Neuron (in vitro differentiated cells): ENCODE measurements around the gene ZKSCAN4.

Experiments
- H2AFZ ChIP-seq: one replicate; pipeline ENCODE4 v1.6.1; 2013; ENCODE audit warnings: low read depth, mild to moderate bottlenecking, inconsistent platforms, low read length, moderate library complexity
- H3K27me3 ChIP-seq: one replicate; pipeline ENCODE4 v1.6.1; 2013; ENCODE audit warnings: low read length; ENCODE audit not compliant: insufficient read depth
- H3K36me3 ChIP-seq: one replicate; pipeline ENCODE4 v1.6.1; 2013; ENCODE audit warnings: low read length; ENCODE audit not compliant: insufficient read depth
- H3K4me1 ChIP-seq: one replicate; pipeline ENCODE4 v1.6.1; 2013; ENCODE audit warnings: low read length; ENCODE audit not compliant: insufficient read depth
- H3K4me3 ChIP-seq: 2 replicates; pipeline ENCODE4 v1.5.1; 2013; ENCODE audit warnings: mild to moderate bottlenecking, low read length, moderate library complexity
- H3K9me3 ChIP-seq: one replicate; pipeline ENCODE4 v1.6.1; 2013; ENCODE audit warnings: low read length

Gene ZKSCAN4

DNA sequence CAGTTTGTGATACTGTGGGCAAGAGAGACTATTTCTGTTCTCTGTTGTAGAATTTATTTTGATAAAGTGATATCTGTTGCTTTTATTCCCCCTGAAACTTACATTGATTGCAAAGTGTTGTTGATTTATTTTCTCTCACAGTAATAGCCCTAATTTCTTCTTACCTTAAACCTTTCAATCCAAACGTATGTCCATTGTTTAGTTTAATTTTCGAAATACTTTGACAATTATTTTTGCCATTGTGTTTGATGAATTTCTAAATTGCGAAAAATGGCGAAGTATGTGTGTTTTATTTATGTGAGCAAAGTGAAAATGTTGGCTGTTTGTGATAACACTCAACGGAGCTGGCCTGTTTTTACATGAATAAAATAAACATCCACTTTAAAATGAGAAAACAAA is 14.5 kb upstream of the ZKSCAN4 start:
- Histone ChIP-seq H2AFZ (peak overlapping the region; percentile 86), H3K36me3 (peaks cover 6% of the 10 kb centered on the region), H3K4me3 (peak overlapping the region; percentile 89), H3K27me3 (no peaks in the 10 kb centered on the region), H3K4me1 (peaks cover 14% of the 10 kb centered on the region), H3K9me3 (no peaks in the 10 kb centered on the region)

DNA sequence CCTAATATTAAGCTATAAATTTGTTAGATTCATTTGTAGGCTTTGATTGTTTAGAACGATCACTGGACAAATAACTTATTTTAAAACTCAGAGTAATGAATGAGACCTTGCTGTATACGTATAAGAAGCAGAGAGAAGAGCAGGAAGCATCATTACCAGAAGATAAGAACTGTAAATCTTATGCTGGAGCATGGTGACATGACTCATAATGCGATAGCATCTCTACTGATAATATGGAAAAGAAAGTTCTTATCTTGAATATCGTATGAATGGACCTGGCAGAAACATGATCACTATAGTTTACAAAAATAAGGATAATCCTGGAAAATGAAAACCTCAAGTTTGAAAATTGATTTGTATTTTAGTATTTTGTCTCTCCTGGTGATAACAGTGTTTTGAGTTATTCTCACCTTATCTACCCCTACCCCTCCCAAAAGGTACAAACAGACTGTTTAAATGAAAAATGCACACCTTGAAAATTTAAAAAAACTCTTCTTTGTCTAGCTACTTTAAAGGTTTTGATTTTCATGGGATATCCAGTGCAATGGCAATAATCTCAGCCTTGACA is 12.8 kb upstream of the ZKSCAN4 start:
- H3K27me3 ChIP-seq, result no peaks in the 10 kb centered on the region
- peaks cover 14% of the 10 kb centered on the region for H3K4me1 ChIP-seq
- H2AFZ ChIP-seq, result no peak overlapping the region
- H3K4me3 ChIP-seq, result no peak overlapping the region
- H3K36me3 ChIP-seq, result no peaks in the 10 kb centered on the region
- no peaks in the 10 kb centered on the region for H3K9me3 ChIP-seq

- Histone ChIP-seq H3K27me3 (no peaks in the 10 kb centered on the region), H2AFZ (no peak overlapping the region), H3K4me1 (peaks cover 14% of the 10 kb centered on the region), H3K4me3 (no peak overlapping the region), H3K36me3 (no peaks in the 10 kb centered on the region), H3K9me3 (no peaks in the 10 kb centered on the region)
Measured at GRCh38 chr6:28263922-28264321, 11.9 kb upstream of the ZKSCAN4 start.

DNA sequence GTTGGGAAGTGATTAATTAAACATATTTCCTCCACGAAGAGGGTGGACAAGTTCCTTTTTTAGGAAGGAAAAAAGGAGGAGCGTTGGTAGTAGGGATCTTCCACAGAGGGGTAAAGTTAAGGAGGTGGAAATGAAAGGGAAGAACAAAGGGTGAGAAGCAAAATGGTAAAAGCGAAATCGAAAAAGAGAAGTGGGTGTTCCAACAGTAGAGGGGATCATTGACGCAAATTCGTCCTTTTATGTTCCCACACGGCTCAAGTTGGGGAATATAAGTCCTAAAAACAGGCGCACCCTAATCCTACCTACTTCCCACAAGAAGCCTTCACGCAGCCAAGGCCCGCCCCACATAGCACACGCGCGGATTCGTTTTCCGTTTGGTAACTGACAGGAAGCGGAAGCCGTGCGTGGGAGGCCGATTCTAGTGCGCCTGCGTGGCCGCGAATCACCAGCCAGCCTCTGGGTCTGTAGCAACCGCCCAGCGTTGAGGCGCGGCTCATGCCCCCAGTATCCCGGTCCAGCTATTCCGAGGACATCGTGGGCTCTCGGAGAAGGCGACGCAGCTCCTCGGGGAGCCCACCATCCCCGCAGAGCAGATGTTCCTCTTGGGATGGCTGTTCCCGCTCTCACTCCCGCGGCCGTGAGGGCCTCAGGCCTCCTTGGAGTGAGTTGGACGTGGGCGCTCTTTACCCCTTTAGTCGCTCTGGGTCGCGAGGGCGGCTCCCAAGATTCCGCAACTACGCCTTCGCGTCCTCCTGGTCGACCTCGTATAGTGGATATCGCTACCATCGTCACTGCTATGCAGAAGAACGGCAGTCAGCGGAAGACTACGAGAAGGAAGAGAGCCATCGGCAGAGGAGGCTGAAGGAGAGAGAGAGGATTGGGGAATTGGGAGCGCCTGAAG is 7.1 kb upstream of the ZKSCAN4 start, which contains the start of gene NKAPL:
Gene NKAPL (plus strand): TSS at position 421 of the 901 bp plus-strand sequence. CDS start 75 bp downstream, at position 496.
- H3K4me1 ChIP-seq, result no peaks in the 10 kb centered on the region
- H2AFZ ChIP-seq, result no peak within 1 kb of the TSS
- no peaks in the 10 kb centered on the region for H3K27me3 ChIP-seq
- no peaks in the 10 kb centered on the region for H3K9me3 ChIP-seq
- no peaks in the 10 kb centered on the region for H3K36me3 ChIP-seq
- H3K4me3 ChIP-seq, result no peak within 1 kb of the TSS

- no peak overlapping the region for H3K4me3 ChIP-seq
- no peaks in the 10 kb centered on the region for H3K9me3 ChIP-seq
- H3K36me3 ChIP-seq, result no peaks in the 10 kb centered on the region
- H3K27me3 ChIP-seq, result no peaks in the 10 kb centered on the region
- H3K4me1 ChIP-seq, result peaks cover 7% of the 10 kb centered on the region
- no peak overlapping the region for H2AFZ ChIP-seq
Measured at GRCh38 chr6:28257042-28257441, 5.0 kb upstream of the ZKSCAN4 start.

- Histone ChIP-seq H3K27me3 (no peaks in the 10 kb centered on the region), H3K36me3 (no peaks in the 10 kb centered on the region), H3K4me3 (no peak overlapping the region), H3K4me1 (peaks cover 13% of the 10 kb centered on the region), H2AFZ (no peak overlapping the region), H3K9me3 (no peaks in the 10 kb centered on the region)
Measured at GRCh38 chr6:28254121-28254519, 2.1 kb upstream of the ZKSCAN4 start.

- Histone ChIP-seq H3K36me3 (peaks cover 19% of the 10 kb centered on the region), H3K4me1 (peaks cover 13% of the 10 kb centered on the region), H2AFZ (peak overlapping the region; percentile 96), H3K4me3 (peak overlapping the region; percentile 83), H3K27me3 (no peaks in the 10 kb centered on the region), H3K9me3 (no peaks in the 10 kb centered on the region)
Measured at GRCh38 chr6:28251661-28252008, 434 bp downstream of the ZKSCAN4 start.

DNA sequence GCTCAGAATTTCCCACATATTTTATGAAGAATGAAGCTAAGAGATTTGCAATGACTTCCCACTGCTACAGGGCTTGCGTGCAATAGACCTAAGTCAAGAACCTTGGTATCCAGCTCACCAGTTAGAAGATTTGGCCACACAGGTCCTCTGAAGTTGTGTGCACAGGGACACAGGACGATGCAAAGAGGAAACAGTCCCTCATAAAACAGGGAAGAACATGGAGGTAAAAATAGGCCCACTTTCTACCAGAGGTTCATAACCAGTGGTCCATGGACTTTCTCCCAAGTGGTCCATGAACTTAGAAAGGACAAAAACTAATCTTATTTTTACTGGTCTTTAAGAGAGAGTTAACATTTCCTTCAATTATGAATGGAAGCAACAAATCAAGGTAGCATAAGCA is 1.3 kb downstream of the ZKSCAN4 start:
- H3K4me3 ChIP-seq, result peak overlapping the region; percentile 83
- H3K4me1 ChIP-seq, result peaks cover 13% of the 10 kb centered on the region
- H3K27me3 ChIP-seq, result no peaks in the 10 kb centered on the region
- H3K9me3 ChIP-seq, result no peaks in the 10 kb centered on the region
- H3K36me3 ChIP-seq, result peaks cover 27% of the 10 kb centered on the region
- H2AFZ ChIP-seq, result no peak overlapping the region

GRCh38 chr6:28248916-28249315 is 3.2 kb downstream of the ZKSCAN4 start:
- H3K4me3 ChIP-seq, result no peak overlapping the region
- H2AFZ ChIP-seq, result no peak overlapping the region
- peaks cover 45% of the 10 kb centered on the region for H3K36me3 ChIP-seq
- no peaks in the 10 kb centered on the region for H3K9me3 ChIP-seq
- no peaks in the 10 kb centered on the region for H3K27me3 ChIP-seq
- peaks cover 13% of the 10 kb centered on the region for H3K4me1 ChIP-seq

GRCh38 chr6:28245206-28245941 is 6.7 kb downstream of the ZKSCAN4 start:
- peaks cover 45% of the 10 kb centered on the region for H3K36me3 ChIP-seq
- no peaks in the 10 kb centered on the region for H3K27me3 ChIP-seq
- H3K4me1 ChIP-seq, result no peaks in the 10 kb centered on the region
- H3K9me3 ChIP-seq, result no peaks in the 10 kb centered on the region
- no peak overlapping the region for H2AFZ ChIP-seq
- no peak overlapping the region for H3K4me3 ChIP-seq

DNA sequence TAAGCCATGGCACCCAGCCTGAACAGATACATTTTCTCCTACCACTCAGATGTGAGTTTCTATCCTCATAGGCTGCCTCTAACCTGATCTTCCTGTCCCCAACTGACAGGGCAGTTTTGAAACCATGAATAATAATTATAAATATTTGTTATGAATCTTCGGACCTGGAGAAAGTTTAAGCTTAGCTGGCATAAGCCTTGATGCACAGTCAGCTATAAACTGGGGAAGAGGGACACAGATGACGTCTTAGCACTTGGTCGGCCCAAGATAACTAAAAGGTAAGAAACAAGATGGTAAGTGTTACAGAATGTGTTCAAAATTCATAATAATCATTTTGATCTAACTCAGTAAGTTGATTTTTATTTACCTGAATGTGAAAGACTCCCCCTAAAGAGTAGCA is 8.1 kb downstream of the ZKSCAN4 start:
- H3K27me3 ChIP-seq, result no peaks in the 10 kb centered on the region
- H3K4me3 ChIP-seq, result no peak overlapping the region
- H2AFZ ChIP-seq, result no peak overlapping the region
- no peaks in the 10 kb centered on the region for H3K4me1 ChIP-seq
- H3K9me3 ChIP-seq, result no peaks in the 10 kb centered on the region
- H3K36me3 ChIP-seq, result peaks cover 44% of the 10 kb centered on the region

- Histone ChIP-seq H3K4me3 (no peak overlapping the region), H3K9me3 (no peaks in the 10 kb centered on the region), H3K36me3 (peaks cover 23% of the 10 kb centered on the region), H3K27me3 (no peaks in the 10 kb centered on the region), H2AFZ (no peak overlapping the region), H3K4me1 (no peaks in the 10 kb centered on the region)
Measured at GRCh38 chr6:28240471-28240870, 11.6 kb downstream of the ZKSCAN4 start.

DNA sequence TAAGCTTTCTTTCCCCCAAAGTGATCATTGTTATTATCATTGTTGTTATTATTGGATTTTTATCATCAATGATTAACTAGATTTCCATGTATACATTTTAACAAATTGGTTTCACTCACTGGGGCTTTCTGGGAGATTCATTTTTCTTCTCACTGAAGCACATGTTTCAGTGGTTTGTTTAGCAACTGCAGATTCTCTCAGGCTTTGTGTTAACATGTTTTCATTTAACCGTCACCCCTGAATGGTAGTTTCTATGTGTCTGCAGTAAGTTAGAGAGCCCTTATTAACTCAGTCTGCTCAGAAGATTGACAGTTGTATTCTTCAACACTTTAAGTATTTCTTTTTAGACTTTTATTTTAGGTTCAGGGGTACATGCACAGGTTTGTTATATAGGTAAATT is 12.4 kb downstream of the ZKSCAN4 start:
- Histone ChIP-seq H3K9me3 (no peaks in the 10 kb centered on the region), H3K36me3 (peaks cover 24% of the 10 kb centered on the region), H3K27me3 (no peaks in the 10 kb centered on the region), H3K4me1 (no peaks in the 10 kb centered on the region), H3K4me3 (no peak overlapping the region), H2AFZ (no peak overlapping the region)
